Measurements from ENCODE around the gene TAF1.
"Not testable (repeated sequence)": the region's sequence is repeated elsewhere in the genome, so short reads cannot be mapped to it uniquely, and the experiment has no call there.

Gene TAF1

GRCh38 chrX:71365875-71366673, at the start of gene TAF1:
TAF1 (plus strand) TSS chrX:71366357; CDS start chrX:71366375, 18 bp downstream.
- ChIA-PET CTCF (no interaction called here), POLR2A (ENCODE audit: low non-redundant PET) (interaction anchor here (0.5 kb wide), 1 partner anchor 35 kb away, joined by 4 read pairs; no protein-coding TSS in a partner anchor)
- peak within 1 kb of the TSS; percentile 93 for H3K27ac ChIP-seq
- DNase-seq (ENCODE audit: low spot score), result peak; percentile 95
- TF ChIP-seq CTCF (conservative IDR thresholded peaks at IDR 0.05; ENCODE audit: low read depth), result no peak

GRCh38 chrX:71316959-71317358, 49.2 kb upstream of the TAF1 start:
- CTCF ChIA-PET; H3K27ac ChIP-seq; DNase-seq (ENCODE audit: low spot score); POLR2A ChIA-PET (ENCODE audit: low non-redundant PET): not testable (repeated sequence)

GRCh38 chrX:71320126-71320525, 46.0 kb upstream of the TAF1 start:
- POLR2A ChIA-PET (ENCODE audit: low non-redundant PET), result interaction anchor here (0.6 kb wide), 1 partner anchor 214 kb away, joined by 5 read pairs; no protein-coding TSS in a partner anchor
- DNase-seq (ENCODE audit: low spot score), result no peak
- no peak overlapping the region for H3K27ac ChIP-seq
- no peak for TF ChIP-seq CTCF (conservative IDR thresholded peaks at IDR 0.05; ENCODE audit: low read depth)
- CTCF ChIA-PET, result no interaction called here

- CTCF ChIA-PET, result no interaction called here
- TF ChIP-seq CTCF (conservative IDR thresholded peaks at IDR 0.05; ENCODE audit: low read depth), result no peak
- POLR2A ChIA-PET (ENCODE audit: low non-redundant PET), result no interaction called here
- H3K27ac ChIP-seq, result no peak overlapping the region
- DNase-seq (ENCODE audit: low spot score), result no peak
Observed at GRCh38 chrX:71321731-71322130, 44.4 kb upstream of the TAF1 start.

- DNase-seq (ENCODE audit: low spot score); POLR2A ChIA-PET (ENCODE audit: low non-redundant PET); CTCF ChIA-PET; H3K27ac ChIP-seq: not testable (repeated sequence)
Observed at GRCh38 chrX:71324452-71324851, 41.7 kb upstream of the TAF1 start.

GRCh38 chrX:71326394-71326793, 39.8 kb upstream of the TAF1 start:
- CTCF ChIA-PET, result no interaction called here
- no peak for DNase-seq (ENCODE audit: low spot score)
- TF ChIP-seq CTCF (conservative IDR thresholded peaks at IDR 0.05; ENCODE audit: low read depth), result no peak

GRCh38 chrX:71349151-71349665, 16.9 kb upstream of the TAF1 start:
- CTCF ChIA-PET, result interaction anchor here (0.6 kb wide), 1 partner anchor 18 kb away, joined by 3 read pairs; no protein-coding TSS in a partner anchor

More at GRCh38 chrX:71326394-71326793, 39.8 kb upstream of the TAF1 start:
- no peak overlapping the region for H3K27ac ChIP-seq
- POLR2A ChIA-PET (ENCODE audit: low non-redundant PET), result no interaction called here

GRCh38 chrX:71349867-71350266, 16.3 kb upstream of the TAF1 start:
- H3K27ac ChIP-seq; DNase-seq (ENCODE audit: low spot score); CTCF ChIA-PET; POLR2A ChIA-PET (ENCODE audit: low non-redundant PET): not testable (repeated sequence)

More at GRCh38 chrX:71349151-71349665, 16.9 kb upstream of the TAF1 start:
- POLR2A ChIA-PET (ENCODE audit: low non-redundant PET); H3K27ac ChIP-seq; DNase-seq (ENCODE audit: low spot score): not testable (repeated sequence)

- DNase-seq (ENCODE audit: low spot score); H3K27ac ChIP-seq; CTCF ChIA-PET; POLR2A ChIA-PET (ENCODE audit: low non-redundant PET): not testable (repeated sequence)
Observed at GRCh38 chrX:71352439-71352838, 13.7 kb upstream of the TAF1 start.
